ENCODE data around the gene MKX.

MKX gene

DNA sequence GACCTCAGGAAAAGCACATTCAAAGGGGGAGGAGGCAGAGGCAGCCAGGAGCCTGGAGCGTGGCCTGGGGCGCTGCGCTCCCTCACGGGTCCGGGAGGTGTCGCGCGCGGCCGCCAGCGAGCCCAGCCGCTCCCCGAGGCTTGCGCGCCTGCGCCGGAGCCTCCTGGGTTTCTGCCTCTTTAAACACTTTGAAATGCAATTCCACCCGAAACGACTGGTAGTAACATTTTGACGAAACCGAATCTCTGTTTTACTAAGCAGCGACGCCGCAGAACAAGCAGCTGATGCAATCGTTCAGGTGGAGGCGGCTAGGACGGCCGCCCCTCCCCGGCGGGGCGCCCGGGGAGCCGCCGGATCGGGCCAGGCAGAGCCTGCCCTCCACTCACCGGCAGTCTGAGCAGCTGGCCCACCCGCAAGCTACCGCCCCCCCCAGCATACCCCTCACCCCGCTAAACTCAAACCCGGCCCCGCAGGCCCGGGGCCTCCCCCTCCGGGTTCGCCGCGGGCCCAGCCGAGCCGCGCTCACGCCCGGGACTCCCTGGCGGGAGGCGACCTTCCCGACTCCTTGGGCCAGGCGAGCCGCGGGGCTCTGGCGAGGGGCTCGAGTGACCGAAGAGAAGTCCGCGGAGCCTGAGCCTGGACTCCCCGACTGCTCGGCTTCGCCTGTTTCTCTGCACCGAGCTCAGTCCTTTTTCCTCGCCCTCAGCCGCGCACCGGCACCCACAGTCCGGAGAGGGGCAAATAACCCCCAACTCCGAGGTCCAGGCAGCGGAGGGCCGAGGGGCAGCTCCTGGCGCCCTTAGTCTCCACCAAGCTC is 3.2 kb downstream of the MKX start:
- peak; percentile 91 for DNase-seq (ENCODE audit: low spot score)

DNA sequence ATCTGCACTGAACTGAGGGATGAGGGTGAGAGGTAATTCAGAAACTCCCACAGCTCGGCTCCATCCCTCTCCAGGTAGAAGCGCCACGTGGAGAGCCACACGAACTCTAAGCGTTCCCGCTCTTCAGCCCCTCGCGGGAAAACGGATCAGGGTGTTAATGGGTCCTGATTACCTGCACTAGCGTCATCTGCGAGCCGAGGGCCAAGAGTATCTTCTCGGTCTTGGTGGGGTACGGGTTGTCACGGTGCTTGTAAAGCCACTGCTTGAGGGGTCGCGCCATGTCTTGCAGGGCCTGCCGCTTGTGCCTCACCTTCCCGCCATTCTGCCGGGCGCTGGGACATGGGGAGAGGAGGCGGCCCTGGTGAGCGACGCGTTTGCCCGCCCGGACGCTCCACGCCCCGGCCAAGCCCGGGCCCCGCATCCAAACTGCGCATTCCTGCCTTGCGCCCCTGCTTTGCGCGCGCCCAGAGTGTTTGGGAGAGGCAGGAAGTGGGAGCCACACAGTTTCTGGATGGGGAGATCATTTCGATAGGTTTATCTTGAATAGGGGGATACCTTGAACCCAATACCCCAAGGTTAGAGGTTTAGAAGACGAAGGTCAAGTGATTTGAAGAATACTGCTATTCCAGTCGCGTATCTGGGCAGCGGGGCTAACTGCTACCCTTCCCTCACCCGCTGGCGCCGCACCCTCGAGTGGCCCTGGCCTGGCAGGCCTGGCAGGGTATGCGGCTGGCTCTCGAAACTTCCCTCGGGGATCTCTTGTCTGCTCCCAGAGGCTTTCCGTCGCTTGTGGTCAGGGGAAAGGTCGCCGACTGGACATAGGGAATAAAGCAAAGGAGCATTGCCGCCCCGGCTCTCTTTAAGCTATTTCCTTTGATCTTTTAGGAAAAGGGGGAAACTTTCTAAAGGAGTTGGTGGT is 4.2 kb downstream of the MKX start:
- no peak for DNase-seq (ENCODE audit: low spot score)

DNA sequence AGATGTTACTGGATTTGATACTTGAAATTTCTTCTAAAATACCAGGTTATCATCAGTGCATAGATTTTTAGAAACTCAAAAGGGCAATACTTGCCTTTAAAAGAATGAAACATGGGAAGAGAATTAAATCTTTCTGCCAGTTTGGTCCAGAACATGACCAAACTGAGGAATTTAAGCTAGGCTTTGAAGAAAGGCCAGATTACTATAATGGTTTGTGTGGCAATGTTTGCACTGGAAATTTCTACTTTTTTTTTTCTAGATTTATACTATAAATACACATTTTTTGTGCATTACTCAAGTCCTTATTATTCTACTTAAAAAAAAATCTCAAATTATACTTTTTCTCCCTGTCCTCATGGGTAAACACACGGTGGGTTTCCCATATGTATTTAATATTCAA is 9.2 kb downstream of the MKX start:
- no peak for DNase-seq (ENCODE audit: low spot score)

DNA sequence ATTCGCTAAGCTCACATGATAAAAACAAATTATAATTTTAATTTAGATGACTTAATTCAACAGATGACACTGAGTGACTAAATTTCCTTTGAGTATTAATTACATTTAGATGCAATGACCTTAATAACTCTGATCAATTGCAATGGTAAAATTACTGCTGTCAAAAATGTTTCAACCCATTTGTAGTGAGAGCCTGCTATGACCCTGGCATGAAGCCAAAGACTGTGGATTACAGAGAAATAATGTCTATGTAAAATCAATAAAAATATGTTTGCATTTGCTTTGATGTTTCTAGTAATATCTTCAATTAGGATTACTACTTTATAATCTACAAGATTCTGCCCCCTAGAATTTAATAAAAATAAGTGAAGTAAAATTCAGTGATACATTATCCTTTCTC is 15.6 kb downstream of the MKX start:
- DNase-seq (ENCODE audit: low spot score) = no peak

DNA sequence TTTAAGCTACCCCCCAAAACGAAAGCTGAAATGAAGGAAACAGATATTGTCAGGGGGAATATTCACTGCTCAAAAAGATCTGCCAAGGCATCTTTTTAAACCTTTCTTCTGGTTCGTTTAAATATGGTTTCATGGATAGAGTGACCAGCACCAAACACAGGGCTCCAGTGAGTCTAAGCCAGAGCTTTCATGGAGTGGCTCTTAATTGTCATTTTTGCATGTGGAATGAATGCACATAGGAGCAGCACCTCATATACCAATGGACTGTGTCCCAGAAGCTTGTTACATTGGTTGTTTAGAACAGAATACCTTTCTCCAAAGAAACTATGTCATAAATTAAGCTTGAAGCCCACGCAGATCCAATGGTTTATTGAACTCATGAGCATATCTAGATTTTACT is 17.3 kb downstream of the MKX start:
- no peak for DNase-seq (ENCODE audit: low spot score)

DNA sequence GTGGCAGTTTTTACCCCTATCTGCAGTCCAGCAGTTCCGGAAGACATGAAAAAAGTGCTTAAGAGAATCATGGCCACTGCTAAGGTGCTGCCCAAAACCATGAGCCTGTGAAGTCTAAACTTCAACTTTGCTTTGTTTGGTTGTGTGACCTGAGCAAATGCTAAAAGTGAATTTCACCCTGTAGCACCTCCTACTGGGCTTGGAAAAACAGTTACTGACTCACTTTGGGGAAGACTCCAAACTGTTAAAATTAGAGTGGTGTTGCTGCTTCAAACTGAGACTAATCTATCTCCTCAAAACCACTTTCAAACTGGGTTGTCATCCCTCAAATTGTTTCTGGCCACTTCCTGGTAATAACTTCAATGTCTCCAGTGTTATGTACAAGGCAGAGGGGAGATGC is 21.3 kb downstream of the MKX start:
- no peak for DNase-seq (ENCODE audit: low spot score)

DNA sequence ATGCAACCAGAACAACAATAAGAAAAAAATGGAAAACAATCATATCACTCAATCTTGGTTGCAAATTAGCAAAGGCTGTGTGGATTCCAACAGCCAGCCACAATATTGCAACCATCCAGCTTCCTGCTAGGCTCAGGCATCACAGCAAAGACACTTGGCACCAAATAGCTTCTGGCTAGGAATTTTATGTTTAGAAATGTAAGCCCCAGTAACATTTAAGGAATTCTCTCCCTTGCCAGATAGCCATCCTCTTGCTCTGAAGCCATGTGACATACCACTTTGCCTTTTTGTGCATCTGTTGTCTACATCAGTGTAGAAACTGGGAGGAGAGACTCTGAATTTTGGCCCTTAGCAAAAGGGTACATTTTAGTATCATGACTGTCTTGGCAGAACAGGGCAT is 22.2 kb downstream of the MKX start:
- DNase-seq (ENCODE audit: low spot score) = no peak

DNA sequence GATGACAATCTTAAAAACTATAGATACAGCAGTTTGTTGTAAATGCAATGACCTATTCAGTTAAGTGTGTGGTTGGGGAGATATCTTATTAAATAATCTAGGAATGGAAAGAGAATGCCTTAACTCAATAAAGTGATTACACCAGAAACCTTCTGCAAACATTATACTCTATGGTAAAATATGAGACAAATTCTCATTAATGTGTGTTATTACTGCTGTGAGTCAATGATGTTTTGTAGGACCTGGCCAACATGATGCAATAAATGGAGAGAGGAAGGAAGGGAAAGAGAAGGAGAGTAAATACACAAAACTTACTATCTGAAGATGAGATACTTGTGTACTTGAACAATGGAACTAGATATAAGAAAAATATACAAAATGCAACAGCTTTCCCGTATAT is 25.1 kb downstream of the MKX start:
- no peak for DNase-seq (ENCODE audit: low spot score)

DNA sequence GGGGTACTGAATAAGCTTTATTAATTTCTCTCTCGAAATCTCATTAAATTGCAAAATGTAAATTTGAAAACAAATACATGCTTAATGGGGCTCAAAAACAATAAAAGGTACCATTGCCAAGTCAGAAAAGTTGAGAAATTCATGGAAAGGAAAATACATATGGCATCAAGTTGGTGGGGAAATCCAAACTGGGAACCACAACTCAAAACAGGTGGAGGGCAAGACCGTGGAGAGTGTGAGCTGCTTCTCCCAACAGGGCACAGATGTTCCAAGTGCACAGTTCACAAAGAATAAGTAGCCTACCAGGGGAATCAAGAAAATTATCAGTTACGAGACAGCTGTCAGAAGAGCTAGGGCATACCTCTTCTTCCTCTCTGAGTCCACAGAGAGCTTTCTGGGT is 26.6 kb downstream of the MKX start:
- no peak for DNase-seq (ENCODE audit: low spot score)

DNA sequence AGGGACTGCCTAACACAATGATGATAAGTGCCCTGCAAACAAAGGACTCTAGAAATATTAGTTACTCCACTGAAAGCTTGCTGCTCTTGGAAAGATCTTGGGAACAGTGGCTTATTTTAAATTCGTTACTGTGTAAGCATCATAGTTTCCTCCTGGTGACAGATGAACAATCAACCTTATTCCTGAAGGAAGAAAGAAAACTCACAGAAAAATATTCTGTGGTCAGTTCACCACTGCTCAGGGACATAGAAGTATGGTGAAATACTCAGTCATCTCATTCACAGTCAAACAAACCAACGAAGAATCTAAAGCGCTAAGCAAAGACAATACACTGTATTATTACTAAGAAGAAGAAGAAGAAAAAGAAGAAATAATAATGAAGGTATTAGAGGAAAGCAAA is 27.8 kb downstream of the MKX start:
- DNase-seq (ENCODE audit: low spot score) = no peak

DNA sequence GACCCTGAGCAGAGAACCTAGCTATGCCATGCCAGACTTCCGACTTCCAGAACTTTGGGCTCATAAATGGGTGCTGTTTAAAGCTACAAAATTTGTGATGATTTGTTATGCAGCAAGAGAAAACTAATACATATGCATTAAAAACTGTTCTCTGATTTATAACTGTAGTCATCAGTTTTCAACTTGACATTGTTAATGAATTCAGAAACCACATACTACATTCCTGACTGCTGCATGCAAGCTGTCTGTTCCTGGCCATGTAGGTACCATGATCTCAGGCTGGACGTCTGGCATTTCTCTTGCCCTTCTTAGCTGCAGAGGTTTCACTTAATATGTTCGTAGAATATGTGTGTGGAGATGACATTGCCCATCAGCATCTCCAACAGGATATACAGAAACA is 28.4 kb downstream of the MKX start:
- no peak for DNase-seq (ENCODE audit: low spot score)

DNA sequence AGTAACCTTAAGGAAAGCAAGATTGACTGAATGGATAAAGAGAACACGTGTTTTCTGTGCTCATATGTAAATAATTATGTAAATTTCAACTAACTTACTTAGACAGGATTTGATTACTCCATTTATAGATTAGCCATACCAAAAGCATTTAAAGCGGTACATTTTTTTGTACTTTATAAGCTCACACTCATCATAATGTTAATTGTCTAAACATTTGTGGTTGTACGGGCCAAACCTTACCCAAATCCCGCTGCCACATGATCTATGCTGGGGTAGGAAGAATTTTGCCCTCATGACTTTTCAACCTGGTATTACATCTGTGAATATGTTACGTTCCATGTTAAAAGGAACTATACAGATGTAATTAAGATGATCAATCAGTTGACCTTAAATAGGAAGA is 29.1 kb downstream of the MKX start:
- DNase-seq (ENCODE audit: low spot score) = no peak

DNA sequence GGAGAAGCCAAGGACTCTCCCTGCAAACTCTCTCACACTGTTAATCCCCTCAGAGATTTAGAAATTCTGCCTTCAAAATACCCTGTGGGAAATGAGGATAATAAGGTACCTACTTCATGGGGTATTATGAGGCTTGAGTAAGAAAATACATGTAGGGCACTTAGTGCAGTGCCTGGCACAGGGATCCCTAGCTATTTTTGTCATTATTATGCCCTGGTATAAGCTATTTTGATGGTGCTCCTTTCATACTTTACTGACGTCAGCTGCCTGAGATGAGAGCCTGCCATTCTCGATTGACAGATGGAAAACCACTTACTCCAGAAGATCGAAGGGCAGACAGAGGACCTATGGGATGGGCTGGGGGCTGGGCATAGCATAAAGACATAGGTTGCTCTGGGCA is 30.1 kb downstream of the MKX start:
- DNase-seq (ENCODE audit: low spot score) = no peak

DNA sequence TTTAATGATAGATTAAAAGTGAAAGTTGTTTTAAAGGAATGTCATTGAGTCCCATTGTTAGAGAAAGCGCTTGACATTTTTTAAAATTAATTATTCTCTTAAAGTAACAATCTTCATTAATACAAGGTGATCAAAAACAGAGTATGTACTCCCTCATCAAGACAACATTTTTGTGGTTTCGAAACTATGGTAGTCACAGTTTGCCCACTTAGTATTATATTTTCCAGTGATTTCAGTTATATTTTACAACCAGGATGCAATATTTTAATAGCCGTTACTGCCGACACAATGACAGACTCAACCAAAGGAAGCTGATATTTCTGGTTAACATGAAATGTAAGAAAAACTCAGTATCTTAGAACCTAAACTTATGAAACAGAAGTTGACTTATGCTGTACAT is 31.3 kb downstream of the MKX start:
- DNase-seq (ENCODE audit: low spot score) = no peak

DNA sequence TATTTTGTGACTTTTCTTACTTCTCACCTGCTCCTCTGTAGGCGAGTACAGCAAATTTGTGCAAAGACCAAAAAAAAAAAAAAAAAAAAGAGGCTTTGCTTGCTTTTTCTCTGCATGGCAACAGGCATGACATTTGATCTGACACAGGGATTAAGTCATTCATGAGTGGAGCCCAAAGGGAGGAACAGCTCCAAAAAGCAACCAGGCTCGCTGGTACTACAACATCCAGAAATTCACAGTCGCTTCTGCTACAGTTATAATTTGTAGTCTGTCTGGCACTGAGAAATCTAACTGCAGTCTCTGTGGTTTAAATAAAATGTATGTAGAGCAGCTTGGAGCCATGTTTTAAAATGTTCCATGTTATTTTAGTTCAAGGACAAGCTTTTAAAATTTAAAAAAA is 31.7 kb downstream of the MKX start:
- no peak for DNase-seq (ENCODE audit: low spot score)

DNA sequence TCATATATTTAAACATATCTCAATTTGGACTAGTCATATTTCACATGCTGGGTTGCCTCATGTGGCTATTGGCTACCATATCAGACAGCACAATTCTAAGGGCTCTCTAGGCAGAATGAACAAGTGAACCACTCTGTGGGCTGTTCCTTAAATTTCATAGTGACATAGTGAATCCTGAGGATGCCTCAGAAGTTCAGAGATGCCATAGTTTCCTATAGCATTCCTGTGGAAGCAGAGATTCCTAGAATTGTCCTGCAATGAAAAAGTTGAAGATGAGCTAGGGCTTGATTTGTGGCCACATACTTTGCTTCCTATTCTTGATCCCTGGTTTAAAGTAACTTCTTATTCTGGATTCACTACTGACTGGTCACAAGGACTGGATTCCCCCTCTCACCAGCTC is 35.6 kb downstream of the MKX start:
- no peak for DNase-seq (ENCODE audit: low spot score)

DNA sequence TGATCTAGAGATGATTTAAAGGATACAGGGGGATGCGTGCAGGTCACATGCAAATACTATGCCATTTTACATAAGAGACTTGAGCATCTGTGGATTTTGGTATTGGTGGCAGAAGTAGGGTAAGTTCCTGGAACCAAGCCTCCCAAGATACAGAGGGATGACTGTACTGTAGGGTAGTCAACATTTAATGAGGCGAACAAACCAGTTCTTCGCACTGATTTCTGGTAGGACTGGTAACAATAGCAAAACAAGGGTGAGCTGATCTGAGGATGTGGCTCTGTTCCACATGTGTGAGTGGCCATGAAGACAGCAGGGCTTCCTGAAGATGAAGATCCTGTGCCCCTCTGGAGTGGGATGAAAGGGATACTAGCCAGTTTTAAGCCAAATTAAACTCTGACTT is 36.3 kb downstream of the MKX start:
- DNase-seq (ENCODE audit: low spot score) = no peak

DNA sequence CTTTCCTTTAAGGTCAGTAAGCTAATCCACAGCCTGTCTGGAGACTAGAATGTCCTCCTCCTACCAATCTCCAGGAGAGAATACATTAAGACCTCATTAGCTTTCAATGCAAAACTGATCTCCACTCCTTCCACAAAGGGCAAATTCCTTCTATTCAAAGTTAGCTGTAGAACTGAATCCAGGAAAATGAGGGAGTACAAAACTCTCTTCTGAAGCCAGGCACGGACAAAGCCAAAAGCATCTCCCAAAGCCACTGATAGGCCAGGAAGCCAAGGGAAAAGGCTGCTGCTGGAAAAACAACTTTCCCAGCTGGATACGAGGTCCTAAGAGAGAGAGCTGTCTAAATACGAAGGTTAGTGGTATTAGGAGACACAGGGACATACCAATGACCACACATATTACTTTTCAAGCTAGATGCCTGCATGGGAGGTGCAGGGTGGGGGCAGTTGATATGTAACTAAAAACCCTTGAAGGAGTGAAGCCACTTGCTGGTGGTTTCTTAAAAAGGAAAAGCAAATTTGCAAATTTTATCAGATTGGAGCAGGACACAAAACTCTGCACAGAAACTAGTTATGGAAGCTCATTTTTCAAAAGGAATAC is 43.6 kb downstream of the MKX start:
- DNase-seq (ENCODE audit: low spot score) = no peak

DNA sequence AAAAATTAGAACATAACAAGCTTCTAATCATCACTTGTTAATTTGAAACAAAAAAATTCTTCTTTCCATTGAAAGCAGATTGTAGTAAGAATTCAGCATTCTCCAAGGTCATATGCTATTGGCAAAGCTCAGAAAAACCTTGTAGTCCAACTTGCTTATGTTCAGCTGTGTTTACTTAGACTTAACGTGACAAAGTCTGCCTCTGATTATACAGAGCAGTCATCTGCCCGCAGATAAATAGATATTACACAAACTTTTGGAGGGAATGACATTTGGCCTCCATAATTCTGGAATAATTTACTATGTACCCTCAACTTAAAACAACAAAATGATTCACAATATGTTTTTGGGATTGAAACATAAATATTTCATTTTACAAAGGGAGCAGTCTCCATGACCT is 45.8 kb downstream of the MKX start:
- no peak for DNase-seq (ENCODE audit: low spot score)

DNA sequence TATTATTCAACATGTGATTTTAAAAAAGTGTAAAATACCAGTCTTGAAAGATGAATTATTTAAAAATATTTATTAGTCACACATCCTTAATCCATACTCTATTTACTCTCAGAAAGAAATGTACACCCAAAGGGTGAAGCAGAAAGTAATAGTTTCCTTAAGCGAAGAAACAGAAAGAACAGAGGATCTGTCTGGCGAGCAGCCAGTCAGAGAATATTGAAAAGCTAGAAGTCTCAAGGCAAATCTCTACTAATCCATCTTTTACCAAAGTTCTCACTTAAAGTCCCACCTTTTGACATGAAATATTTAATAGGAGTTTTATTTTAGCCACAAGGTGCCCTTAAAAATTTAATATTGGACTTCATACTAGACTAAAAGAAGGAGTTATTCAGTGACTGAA is 46.7 kb downstream of the MKX start:
- DNase-seq (ENCODE audit: low spot score) = no peak

DNA sequence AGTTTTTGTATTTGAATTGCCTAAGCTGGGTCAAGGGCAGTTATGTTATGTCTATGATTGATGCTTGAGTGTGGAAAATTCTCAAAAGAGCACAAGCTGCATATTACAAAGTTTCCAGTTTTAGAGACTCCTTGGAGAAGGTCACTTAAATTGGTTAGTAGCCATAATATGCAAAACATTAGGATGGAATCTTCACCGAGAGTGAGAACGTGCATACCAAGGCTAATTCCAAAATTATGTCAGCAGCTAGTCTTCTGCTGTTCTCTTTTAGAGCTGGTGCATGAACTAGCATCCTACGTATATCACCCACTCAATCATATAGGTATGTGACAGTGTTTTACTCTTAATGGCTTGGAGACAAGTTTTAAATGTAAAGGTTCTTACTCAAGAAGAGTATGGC is 49.2 kb downstream of the MKX start:
- DNase-seq (ENCODE audit: low spot score) = no peak

DNA sequence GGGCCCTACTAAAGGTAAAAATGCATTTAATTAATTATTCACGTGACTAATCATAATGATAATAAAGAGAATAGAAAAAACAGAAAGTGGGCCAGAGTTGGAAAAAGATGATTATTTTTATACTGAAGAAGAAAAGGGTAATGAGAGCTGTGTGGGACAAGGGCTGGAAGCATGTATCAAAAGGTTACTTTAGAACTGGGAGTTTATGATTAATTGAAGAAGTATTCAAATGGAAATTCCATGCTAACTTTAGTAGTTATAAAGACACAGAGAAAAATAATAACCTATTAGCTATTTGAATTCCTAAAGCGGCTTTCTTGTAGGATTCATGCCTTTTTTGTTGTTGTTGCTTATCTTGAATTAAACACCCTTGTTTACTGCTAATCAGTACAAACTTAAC is 49.9 kb downstream of the MKX start:
- DNase-seq (ENCODE audit: low spot score) = no peak

DNA sequence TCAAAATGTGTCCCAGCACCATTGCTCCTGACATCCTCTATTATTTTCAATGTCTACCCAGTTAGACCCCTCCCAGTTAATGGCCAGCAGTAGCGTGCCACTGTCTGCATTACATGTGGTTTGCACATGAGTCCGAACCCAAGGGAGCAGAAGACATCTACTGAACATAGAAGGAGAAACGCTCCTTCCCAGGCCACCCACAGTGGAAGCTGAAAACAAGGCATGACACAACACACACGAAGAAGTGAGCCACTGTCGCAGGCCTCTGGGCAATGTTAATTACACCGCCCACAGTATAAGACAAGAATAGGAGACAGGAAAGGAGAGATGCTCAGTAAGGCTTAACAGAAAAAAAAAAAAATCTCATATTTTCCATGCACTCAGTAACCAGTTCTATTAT is 50.5 kb downstream of the MKX start:
- no peak for DNase-seq (ENCODE audit: low spot score)
